NCI-H2227 treated with DMSO at 0.1 percent for 48 hours (cell line): ENCODE results near the gene TCF4.

Experiments used
- DNase-seq: peaks from one replicate; lab custom pipeline; 2025; lab: John Stamatoyannopoulos, UW

TCF4 gene

GRCh38 chr18:55179835-55180234 lies 408.2 kb downstream of the TCF4 start:
- no peak for DNase-seq

GRCh38 chr18:55179425-55179824 lies 408.6 kb downstream of the TCF4 start:
- DNase-seq: no peak

GRCh38 chr18:55173291-55173690 lies 414.7 kb downstream of the TCF4 start:
- DNase-seq: no peak
